ENCODE results near the gene MKLN1. TPM values are rescaled to one million over a fixed set of nuclear protein-coding genes. Genes with fewer than 3 reads are reported as not detected.

MKLN1 gene
- total and polyA plus RNA-seq, 2 of the 13 experiments (the other 11 are each of a cell fraction or from before 2014, with no cell fraction given) = 33.6 to 43.5 TPM

- TF ChIP-seq GRHL1 (CRISPR knock-in tag; conservative IDR thresholded peaks at IDR 0.05) (peak; percentile 58; the same call in 1 of the 2 replicates), ZNF235 (CRISPR knock-in tag; IDR thresholded peaks at IDR 0.05; ENCODE audit: borderline replicate concordance) (no peak), ZFP36L1 (CRISPR knock-in tag; IDR thresholded peaks at IDR 0.05) (no peak), ZNF782 (CRISPR knock-in tag; IDR thresholded peaks at IDR 0.05; ENCODE audit: borderline replicate concordance) (no peak), CSRNP1 (CRISPR knock-in tag; IDR thresholded peaks at IDR 0.05) (peak; percentile 94), ZNF484 (CRISPR knock-in tag; IDR thresholded peaks at IDR 0.05; ENCODE audit: borderline replicate concordance, low read depth) (no peak), NCOA1 (CRISPR knock-in tag; IDR thresholded peaks at IDR 0.05) (no peak), ZNF546 (CRISPR knock-in tag; conservative IDR thresholded peaks at IDR 0.05) (peak; percentile 86; the same call in 1 of the 2 replicates), MEIS2 (CRISPR knock-in tag; IDR thresholded peaks at IDR 0.05) (no peak), CC2D1A (CRISPR knock-in tag; IDR thresholded peaks at IDR 0.05) (no peak), ZSCAN21 (CRISPR knock-in tag; IDR thresholded peaks at IDR 0.05; ENCODE audit: borderline replicate concordance) (no peak), ZNF768 (CRISPR knock-in tag; IDR thresholded peaks at IDR 0.05) (peak; percentile 70; the same call in 1 of the 2 replicates), ZBTB21 (CRISPR knock-in tag; IDR thresholded peaks at IDR 0.05) (no peak; the same call in 1 of the 2 replicates), ZNF549 (CRISPR knock-in tag; IDR thresholded peaks at IDR 0.05) (no peak), USF2 (IDR thresholded peaks at IDR 0.05; ENCODE audit: low read depth, low read length) (no peak), USF2 (CRISPR knock-in tag; IDR thresholded peaks at IDR 0.05; ENCODE audit: borderline replicate concordance) (0 out of 2 replicates have a peak, but pooled peaks have one; percentile 21), ZNF274 (CRISPR knock-in tag; IDR thresholded peaks at IDR 0.05) (peak; percentile 93), ZNF777 (CRISPR knock-in tag; IDR thresholded peaks at IDR 0.05) (peak; percentile 40), ZIK1 (CRISPR knock-in tag; IDR thresholded peaks at IDR 0.05; ENCODE audit: borderline replicate concordance, low read depth) (no peak), ZBTB43 (CRISPR knock-in tag; conservative IDR thresholded peaks at IDR 0.05) (no peak; the same call in 1 of the 2 replicates), CBX5 (CRISPR knock-in tag; IDR thresholded peaks at IDR 0.05; ENCODE audit: borderline replicate concordance) (no peak), PHF20 (CRISPR knock-in tag; IDR thresholded peaks at IDR 0.05) (no peak; the same call in 1 of the 2 replicates), RBFOX2 (IDR thresholded peaks at IDR 0.05; ENCODE audit: low read depth, low read length) (peak; percentile 96)
Measured at GRCh38 chr7:131327626-131328376, at the start of gene MKLN1 (continued).

Data from HepG2 (cell line).